CD4-positive, alpha-beta T cell (primary cell): ENCODE measurements around the gene LRRC8D. TPM values are rescaled to one million over a fixed set of nuclear protein-coding genes. Genes with fewer than 3 reads are reported as not detected.

Experiments
- ATAC-seq: fragments of 200-7000 bp; cut with Tn5 transposase; one replicate; pipeline ENCODE4 v1.10.0; 2022; ENCODE audit warnings: mild to moderate bottlenecking; ENCODE audit not compliant: poor library complexity
- CTCF ChIA-PET: fragments of 350-600 bp; sonication (Branson Sonifier 250); formaldehyde crosslinking; loops from one replicate; lab custom pipeline; 2021; ENCODE audit warnings: antibody characterized with exemption, inconsistent platforms; lab: Charles Lee
- POLR2A ChIA-PET: fragments of 350-600 bp; sonication (Branson Sonifier 250); formaldehyde crosslinking; loops from one replicate; lab custom pipeline; 2021; ENCODE audit warnings: antibody characterized with exemption, inconsistent platforms; lab: Charles Lee
- DNase-seq, 14 experiments: peaks; one replicate each; pipeline ENCODE4 v3.0.0-alpha.2; 2013 to 2020; ENCODE audit warnings: mixed read lengths in 2 of 14
- H3K27ac ChIP-seq, 2 donors: one replicate each; pipeline versions ENCODE4 v1.5.1 to v1.7.0; 2013; ENCODE audit warnings: low read length in 2 of 2, low read depth in 1 of 2, mild to moderate bottlenecking in 1 of 2
- H3K27me3 ChIP-seq, 2 experiments: 1 replicate in 1 of 2; 2 replicates in 1 of 2; pipeline versions ENCODE4 v1.6.1 to v1.7.0; 2013; ENCODE audit warnings: low read length in 2 of 2, control low read depth in 1 of 2, mild to moderate bottlenecking in 1 of 2, moderate library complexity in 1 of 2; ENCODE audit not compliant: insufficient read depth in 2 of 2, control insufficient read depth in 1 of 2
- H3K36me3 ChIP-seq: one replicate; pipeline ENCODE4 v1.6.1; 2013; ENCODE audit warnings: low read length, control low read depth; ENCODE audit not compliant: insufficient read depth
- H3K4me1 ChIP-seq: one replicate; pipeline ENCODE4 v1.6.1; 2013; ENCODE audit warnings: low read length, control low read depth; ENCODE audit not compliant: insufficient read depth
- H3K4me3 ChIP-seq: one replicate; pipeline ENCODE4 v1.5.1; 2013; ENCODE audit warnings: mild to moderate bottlenecking, low read length, moderate library complexity
- H3K9me3 ChIP-seq, 2 experiments: 1 replicate in 1 of 2; 2 replicates in 1 of 2; pipeline versions ENCODE4 v1.6.1 to v1.7.0; 2013; ENCODE audit warnings: low read length in 2 of 2, mild to moderate bottlenecking in 2 of 2, control low read depth in 1 of 2, moderate library complexity in 1 of 2; ENCODE audit not compliant: control insufficient read depth in 1 of 2, insufficient read depth in 1 of 2
- H3K27ac Mint-ChIP-seq: one replicate; pipeline ENCODE4 v1.8.0; 2020; ENCODE audit warnings: mixed read lengths
- H3K27me3 Mint-ChIP-seq: one replicate; pipeline ENCODE4 v1.8.0; 2021; ENCODE audit warnings: mixed read lengths
- H3K36me3 Mint-ChIP-seq: one replicate; pipeline ENCODE4 v1.8.0; 2021; ENCODE audit warnings: low read depth, mixed read lengths
- H3K4me1 Mint-ChIP-seq: one replicate; pipeline ENCODE4 v1.8.0; 2021; ENCODE audit warnings: low read depth, mixed read lengths
- H3K4me3 Mint-ChIP-seq: one replicate; pipeline ENCODE4 v1.8.0; 2020; ENCODE audit warnings: mild to moderate bottlenecking, mixed read lengths
- H3K9me3 Mint-ChIP-seq: one replicate; pipeline ENCODE4 v1.8.0; 2020; ENCODE audit warnings: mixed read lengths
- intact Hi-C, 2 experiments: fragments of 100-400 bp; cut with DNase I in 1 of 2; cut with micrococcal nuclease in 1 of 2; formaldehyde crosslinking; loops; one replicate each; pipeline versions ENCODE4 v1.15.1 to v1.9.0; 2023 to 2025; cut with DNase I, micrococcal nuclease
- total RNA-seq, 174 experiments: library from RNA in 2 of 174; stranded (reverse) in 2 of 174; gene quantifications; one replicate each; pipeline ENCODE4 v1.2.3 and lab custom pipeline; 2021 to 2026
- TF ChIP-seq, protein P1 (sequence below): fragments of 200-600 bp; IDR thresholded peaks from one replicate; pipeline ENCODE4 v1.8.0; 2022; ENCODE audit warnings: antibody characterized with exemption, mild to moderate bottlenecking

LRRC8D gene
- total RNA-seq, 2 experiments from 2014 or later, result 15.5 to 18.2 TPM

GRCh38 chr1:89850844-89851415, 30.1 kb downstream of the LRRC8D start:
- no peak overlapping the region for H3K4me3 Mint-ChIP-seq
- DNase-seq (no peak), ATAC-seq (no peak)
- Histone ChIP-seq H3K27me3 (no peaks in the 10 kb centered on the region), H3K4me1 (peaks cover 23% of the 10 kb centered on the region), H3K9me3 (no peaks in the 10 kb centered on the region), H3K36me3 (peaks cover 11% of the 10 kb centered on the region), H3K4me3 (no peak overlapping the region), H3K27ac (no peak overlapping the region)
- POLR2A ChIA-PET, result interaction anchor here (1.5 kb wide), 1 partner anchor 7 kb away, joined by 10 read pairs; no protein-coding TSS in a partner anchor
- H3K27ac Mint-ChIP-seq, result peak overlapping the region; percentile 5
- intact Hi-C loops, result no loop called here
- CTCF ChIA-PET, result no interaction called here
- peaks cover 48% of the 10 kb centered on the region for H3K4me1 Mint-ChIP-seq
- no peaks in the 10 kb centered on the region for H3K27me3 Mint-ChIP-seq
- no peaks in the 10 kb centered on the region for H3K9me3 Mint-ChIP-seq
- TF ChIP-seq, protein P1, sequence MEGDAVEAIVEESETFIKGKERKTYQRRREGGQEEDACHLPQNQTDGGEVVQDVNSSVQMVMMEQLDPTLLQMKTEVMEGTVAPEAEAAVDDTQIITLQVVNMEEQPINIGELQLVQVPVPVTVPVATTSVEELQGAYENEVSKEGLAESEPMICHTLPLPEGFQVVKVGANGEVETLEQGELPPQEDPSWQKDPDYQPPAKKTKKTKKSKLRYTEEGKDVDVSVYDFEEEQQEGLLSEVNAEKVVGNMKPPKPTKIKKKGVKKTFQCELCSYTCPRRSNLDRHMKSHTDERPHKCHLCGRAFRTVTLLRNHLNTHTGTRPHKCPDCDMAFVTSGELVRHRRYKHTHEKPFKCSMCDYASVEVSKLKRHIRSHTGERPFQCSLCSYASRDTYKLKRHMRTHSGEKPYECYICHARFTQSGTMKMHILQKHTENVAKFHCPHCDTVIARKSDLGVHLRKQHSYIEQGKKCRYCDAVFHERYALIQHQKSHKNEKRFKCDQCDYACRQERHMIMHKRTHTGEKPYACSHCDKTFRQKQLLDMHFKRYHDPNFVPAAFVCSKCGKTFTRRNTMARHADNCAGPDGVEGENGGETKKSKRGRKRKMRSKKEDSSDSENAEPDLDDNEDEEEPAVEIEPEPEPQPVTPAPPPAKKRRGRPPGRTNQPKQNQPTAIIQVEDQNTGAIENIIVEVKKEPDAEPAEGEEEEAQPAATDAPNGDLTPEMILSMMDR, result no peak
- H3K36me3 Mint-ChIP-seq, result peaks cover 30% of the 10 kb centered on the region

- peak; percentile 28 for ATAC-seq
- Mint-ChIP-seq H3K4me1 (peaks cover 26% of the 10 kb centered on the region), H3K9me3 (no peaks in the 10 kb centered on the region), H3K36me3 (peaks cover 26% of the 10 kb centered on the region), H3K4me3 (no peak overlapping the region), H3K27me3 (no peaks in the 10 kb centered on the region), H3K27ac (no peak overlapping the region)
- H3K36me3 ChIP-seq, result peaks cover 13% of the 10 kb centered on the region
- ChIA-PET CTCF (interaction anchor here (4.0 kb wide), 1 partner anchor 11 kb away, joined by 22 read pairs; no protein-coding TSS in a partner anchor), POLR2A (interaction anchor here (0.7 to 6.3 kb wide), 3 partner anchors 11 to 137 kb away, joined by 3 to 41 read pairs (median 4); no protein-coding TSS in a partner anchor)
- DNase-seq, result peak in 2 of 14 experiments; percentile 29 to 34
- intact Hi-C loops, result no loop called here
- peaks cover 14% of the 10 kb centered on the region for H3K4me1 ChIP-seq
- TF ChIP-seq, protein P1, result no peak
- H3K4me3 ChIP-seq, result no peak overlapping the region
- peak overlapping the region; percentile 66 to 88 for H3K27ac ChIP-seq
- no peaks in the 10 kb centered on the region for H3K27me3 ChIP-seq
- no peaks in the 10 kb centered on the region for H3K9me3 ChIP-seq
Measured at GRCh38 chr1:89854140-89854539, 33.3 kb downstream of the LRRC8D start.

GRCh38 chr1:89855413-89856123, 34.7 kb downstream of the LRRC8D start:
- ChIA-PET CTCF (interaction anchor here (4.0 kb wide), 1 partner anchor 12 kb away, joined by 22 read pairs; no protein-coding TSS in a partner anchor), POLR2A (interaction anchor here (0.6 to 6.3 kb wide), 6 partner anchors 9 to 71 kb away, joined by 3 to 41 read pairs (median 3); no protein-coding TSS in a partner anchor)
- no peaks in the 10 kb centered on the region for H3K27me3 ChIP-seq
- ATAC-seq (peak; percentile 82), DNase-seq (peak in 4 of 14 experiments; percentile 14 to 83 (median 77))
- Mint-ChIP-seq H3K9me3 (no peaks in the 10 kb centered on the region), H3K4me1 (peaks cover 14% of the 10 kb centered on the region), H3K4me3 (no peak overlapping the region), H3K27ac (no peak overlapping the region), H3K27me3 (no peaks in the 10 kb centered on the region), H3K36me3 (peaks cover 27% of the 10 kb centered on the region)
- peak overlapping the region; percentile 71 to 88 for H3K27ac ChIP-seq
- peaks cover 14% of the 10 kb centered on the region for H3K36me3 ChIP-seq
- H3K4me1 ChIP-seq, result peaks cover 14% of the 10 kb centered on the region
- peak overlapping the region; percentile 17 for H3K4me3 ChIP-seq
- intact Hi-C loops, result loop anchor here in 1 of 2 experiments (1.0 kb wide), 3 partner anchors 8 to 16 kb away; no protein-coding TSS in a partner anchor
- no peaks in the 10 kb centered on the region for H3K9me3 ChIP-seq
- TF ChIP-seq, protein P1, result no peak
